Neural progenitor cell (in vitro differentiated cells): ENCODE data around the gene ABHD16B. TPM values are rescaled to one million over a fixed set of nuclear protein-coding genes. Genes with fewer than 3 reads are reported as not detected.

Source experiments
- DNase-seq: peaks from one replicate; pipeline ENCODE4 v3.0.0-alpha.2; 2016; ENCODE audit warnings: low spot score
- H2AFZ ChIP-seq: fragments of 200-600 bp; sonication (generic); replicated peaks from 2 replicates; pipeline ENCODE4 v1.6.1; 2016; ENCODE audit warnings: antibody characterized with exemption
- H3F3A ChIP-seq: fragments of 200-600 bp; sonication (generic); 2 replicates; pipeline ENCODE4 v1.6.1; 2016; ENCODE audit warnings: antibody characterized with exemption, low read depth
- H3K27ac ChIP-seq: fragments of 200-600 bp; sonication (generic); 2 replicates; pipeline ENCODE4 v1.5.1; 2016; ENCODE audit warnings: mild to moderate bottlenecking
- H3K27me3 ChIP-seq: fragments of 200-600 bp; sonication (generic); 2 replicates; pipeline ENCODE4 v1.6.1; 2016; ENCODE audit warnings: mild to moderate bottlenecking, moderate library complexity
- H3K36me3 ChIP-seq: fragments of 200-600 bp; sonication (generic); 2 replicates; pipeline ENCODE4 v1.5.1; 2016
- H3K4me1 ChIP-seq: fragments of 200-600 bp; sonication (generic); 2 replicates; pipeline ENCODE4 v1.6.1; 2016; ENCODE audit warnings: mixed run types
- H3K4me2 ChIP-seq: fragments of 200-600 bp; sonication (generic); 2 replicates; pipeline ENCODE4 v1.6.1; 2016
- H3K4me3 ChIP-seq: fragments of 200-600 bp; sonication (generic); 2 replicates; pipeline ENCODE4 v1.5.1; 2016
- H3K79me2 ChIP-seq: fragments of 200-600 bp; sonication (generic); 2 replicates; pipeline ENCODE4 v1.6.1; 2016; ENCODE audit warnings: low read depth
- H3K9ac ChIP-seq: fragments of 200-600 bp; sonication (generic); 2 replicates; pipeline ENCODE4 v1.6.1; 2016
- H3K9me3 ChIP-seq: fragments of 200-600 bp; sonication (generic); 2 replicates; pipeline ENCODE4 v1.5.1; 2016; ENCODE audit warnings: low read depth
- H4K20me1 ChIP-seq: fragments of 200-600 bp; sonication (generic); 2 replicates; pipeline ENCODE4 v1.6.1; 2016; ENCODE audit warnings: low read depth
- H3K27ac Mint-ChIP-seq: 3 replicates; pipeline ENCODE4 v1.8.0; 2021; ENCODE audit warnings: mixed read lengths
- H3K27me3 Mint-ChIP-seq: 2 replicates; pipeline ENCODE4 v1.8.0; 2022; ENCODE audit warnings: low read depth, mild to moderate bottlenecking, inconsistent platforms, moderate library complexity, mixed read lengths; ENCODE audit not compliant: insufficient read depth
- H3K36me3 Mint-ChIP-seq: 3 replicates; pipeline ENCODE4 v1.8.0; 2021; ENCODE audit warnings: mixed read lengths
- H3K4me1 Mint-ChIP-seq: 3 replicates; pipeline ENCODE4 v1.8.0; 2021; ENCODE audit warnings: mixed read lengths
- H3K4me3 Mint-ChIP-seq: 3 replicates; pipeline ENCODE4 v1.8.0; 2021; ENCODE audit warnings: mild to moderate bottlenecking, moderate library complexity, mixed read lengths
- H3K9me3 Mint-ChIP-seq: 3 replicates; pipeline ENCODE4 v1.8.0; 2020; ENCODE audit warnings: mixed read lengths
- CTCF ChIP-seq: fragments of 200-600 bp; sonication (generic); IDR thresholded peaks from 2 replicates; pipeline ENCODE4 v1.5.1; 2017; ENCODE audit warnings: antibody characterized with exemption, mild to moderate bottlenecking
- EZH2 ChIP-seq: fragments of 200-600 bp; sonication (generic); IDR thresholded peaks from 2 replicates; pipeline ENCODE4 v1.6.1; 2017; ENCODE audit warnings: antibody characterized with exemption, mild to moderate bottlenecking, moderate library complexity
- EZH2phosphoT487 ChIP-seq: fragments of 200-600 bp; sonication (generic); IDR thresholded peaks from 2 replicates; pipeline ENCODE4 v1.6.1; 2017; ENCODE audit warnings: antibody characterized with exemption
- total RNA-seq: library from RNA; depleted of rRNA; stranded (reverse); fragments of >200 nt; gene quantifications from 2 replicates; pipeline ENCODE4 v1.2.3, GENCODE V29; 2015; ENCODE audit warnings: low replicate concordance

The ABHD16B gene
- total RNA-seq, 1 donor from 2014 or later: not detected

GRCh38 chr20:63837479-63837878 lies 23.8 kb upstream of the ABHD16B start:
- H3K4me2 ChIP-seq: no peak overlapping the region
- no peak overlapping the region for H3K27ac ChIP-seq
- H3K9me3 ChIP-seq: no peaks in the 10 kb centered on the region
- no peak overlapping the region for H3K4me3 ChIP-seq
- peaks cover 14% of the 10 kb centered on the region for H3F3A ChIP-seq
- H3K27me3 ChIP-seq: peaks cover 18% of the 10 kb centered on the region
- Mint-ChIP-seq H3K4me1 (peaks cover 23% of the 10 kb centered on the region), H3K27ac (peak overlapping the region; percentile 70), H3K4me3 (no peak overlapping the region), H3K9me3 (no peaks in the 10 kb centered on the region), H3K36me3 (no peaks in the 10 kb centered on the region), H3K27me3 (peaks cover 17% of the 10 kb centered on the region)
- peaks cover 15% of the 10 kb centered on the region for H3K4me1 ChIP-seq
- H3K36me3 ChIP-seq: no peaks in the 10 kb centered on the region
- no peak for TF ChIP-seq EZH2
- TF ChIP-seq CTCF: no peak
- no peak for TF ChIP-seq EZH2phosphoT487
- H4K20me1 ChIP-seq: no peaks in the 10 kb centered on the region
- H3K9ac ChIP-seq: no peak overlapping the region
- no peak overlapping the region for H2AFZ ChIP-seq
- H3K79me2 ChIP-seq: no peaks in the 10 kb centered on the region
- DNase-seq: no peak

- Mint-ChIP-seq H3K36me3 (no peaks in the 10 kb centered on the region), H3K27me3 (peaks cover 5% of the 10 kb centered on the region), H3K9me3 (no peaks in the 10 kb centered on the region), H3K4me3 (no peak overlapping the region), H3K4me1 (peaks cover 13% of the 10 kb centered on the region), H3K27ac (no peak overlapping the region)
- Histone ChIP-seq H3K27me3 (no peaks in the 10 kb centered on the region), H4K20me1 (no peaks in the 10 kb centered on the region), H3K4me3 (no peak overlapping the region), H3K9ac (no peak overlapping the region), H3K27ac (no peak overlapping the region), H3K36me3 (no peaks in the 10 kb centered on the region), H3K79me2 (no peaks in the 10 kb centered on the region), H3K4me2 (no peak overlapping the region), H3K4me1 (peaks cover 10% of the 10 kb centered on the region), H3F3A (no peaks in the 10 kb centered on the region), H3K9me3 (no peaks in the 10 kb centered on the region), H2AFZ (no peak overlapping the region)
- no peak for DNase-seq
- TF ChIP-seq EZH2 (no peak), EZH2phosphoT487 (no peak), CTCF (no peak)
Measured at GRCh38 chr20:63839620-63840019, 21.7 kb upstream of the ABHD16B start.

- Histone ChIP-seq H3K4me1 (peaks cover 2% of the 10 kb centered on the region), H3K27ac (no peak overlapping the region), H3K36me3 (no peaks in the 10 kb centered on the region), H4K20me1 (no peaks in the 10 kb centered on the region), H3F3A (peaks cover 6% of the 10 kb centered on the region), H3K4me3 (no peak overlapping the region), H3K9me3 (no peaks in the 10 kb centered on the region), H3K9ac (no peak overlapping the region), H3K79me2 (no peaks in the 10 kb centered on the region), H3K27me3 (no peaks in the 10 kb centered on the region), H3K4me2 (no peak overlapping the region), H2AFZ (no peak overlapping the region)
- no peak for DNase-seq
- peak overlapping the region; percentile 52 for H3K4me3 Mint-ChIP-seq
- no peaks in the 10 kb centered on the region for H3K9me3 Mint-ChIP-seq
- H3K36me3 Mint-ChIP-seq: no peaks in the 10 kb centered on the region
- peak overlapping the region; percentile 55 for H3K27ac Mint-ChIP-seq
- peaks cover 5% of the 10 kb centered on the region for H3K27me3 Mint-ChIP-seq
- no peak for TF ChIP-seq EZH2phosphoT487
- no peak for TF ChIP-seq EZH2
- TF ChIP-seq CTCF: no peak
- peaks cover 9% of the 10 kb centered on the region for H3K4me1 Mint-ChIP-seq
Measured at GRCh38 chr20:63840405-63840828, 20.9 kb upstream of the ABHD16B start.
